Esophagus squamous epithelium (tissue), 5 donors: Measurements from ENCODE around the gene PTOV1. TPM values are rescaled to one million over a fixed set of nuclear protein-coding genes. Genes with fewer than 3 reads are reported as not detected.
A peak's percentile ranks its signal among the peaks of the same experiment; 100 is the strongest.

Experiments used
- DNase-seq: peaks from one replicate; lab custom pipeline; 2025; lab: John Stamatoyannopoulos, UW
- H3K27ac ChIP-seq, 4 donors: fragments of 200-600 bp; sonication (generic); one replicate each; pipeline ENCODE4 v1.5.1; 2016 to 2019; ENCODE audit warnings: mild to moderate bottlenecking in 1 of 4
- H3K27me3 ChIP-seq, 4 donors: fragments of 200-600 bp; sonication (generic); 1 replicate in 3 of 4; 2 replicates in 1 of 4; pipeline versions ENCODE4 v1.5.1 to v1.6.0; 2017 to 2021; ENCODE audit warnings: antibody characterized with exemption in 1 of 4
- H3K36me3 ChIP-seq, 3 donors: fragments of 200-600 bp; sonication (generic); one replicate each; pipeline ENCODE4 v1.5.1; 2016 to 2019
- H3K4me1 ChIP-seq, 3 donors: fragments of 200-600 bp; sonication (generic); one replicate each; pipeline ENCODE4 v1.5.1; 2017 to 2019
- H3K4me3 ChIP-seq, 4 donors: fragments of 200-600 bp; sonication (generic); 1 replicate in 3 of 4; 2 replicates in 1 of 4; pipeline ENCODE4 v1.5.1; 2016 to 2019; ENCODE audit warnings: mild to moderate bottlenecking in 2 of 4, moderate library complexity in 1 of 4
- H3K9me3 ChIP-seq, 3 donors: fragments of 200-600 bp; sonication (generic); one replicate each; pipeline ENCODE4 v1.5.1; 2016 to 2019
- POLR2A ChIP-seq, 4 donors: fragments of 450-650 bp; IDR thresholded peaks; one replicate each; pipeline ENCODE4 v1.6.1; 2017; ENCODE audit warnings: antibody characterized with exemption in 4 of 4, mild to moderate bottlenecking in 4 of 4, moderate library complexity in 3 of 4
- WGBS, 2 donors: methylation state at CpG; one replicate each; pipeline ENCODE4 v1.1.5; 2018; 5-methylcytosine and 5-hydroxymethylcytosine counted together
- intact Hi-C: fragments of 100-400 bp; cut with DNase I; formaldehyde crosslinking; loops from one replicate; pipeline ENCODE4 v1.15.0; 2022
- total RNA-seq, 4 donors: library from RNA; depleted of rRNA; stranded (reverse); fragments of >200 nt; gene quantifications; one replicate each; pipeline ENCODE4 v1.1.0, GENCODE V29; 2016
- TF ChIP-seq, protein P1 (sequence below), 6 experiments: fragments of 450-650 bp in 4 of 6; fragments of 200-600 bp in 2 of 6; sonication (generic) in 2 of 6; IDR thresholded peaks; one replicate each; pipeline ENCODE4 v1.5.1; 2016 to 2019; ENCODE audit warnings: antibody characterized with exemption in 6 of 6, mild to moderate bottlenecking in 4 of 6, moderate library complexity in 4 of 6
- donor health status: DM: yes; HTN: yes; CAD: no.

PTOV1 gene
- total RNA-seq, 4 donors from 2014 or later, result 31.3 to 57.0 (median 45.2) TPM

DNA sequence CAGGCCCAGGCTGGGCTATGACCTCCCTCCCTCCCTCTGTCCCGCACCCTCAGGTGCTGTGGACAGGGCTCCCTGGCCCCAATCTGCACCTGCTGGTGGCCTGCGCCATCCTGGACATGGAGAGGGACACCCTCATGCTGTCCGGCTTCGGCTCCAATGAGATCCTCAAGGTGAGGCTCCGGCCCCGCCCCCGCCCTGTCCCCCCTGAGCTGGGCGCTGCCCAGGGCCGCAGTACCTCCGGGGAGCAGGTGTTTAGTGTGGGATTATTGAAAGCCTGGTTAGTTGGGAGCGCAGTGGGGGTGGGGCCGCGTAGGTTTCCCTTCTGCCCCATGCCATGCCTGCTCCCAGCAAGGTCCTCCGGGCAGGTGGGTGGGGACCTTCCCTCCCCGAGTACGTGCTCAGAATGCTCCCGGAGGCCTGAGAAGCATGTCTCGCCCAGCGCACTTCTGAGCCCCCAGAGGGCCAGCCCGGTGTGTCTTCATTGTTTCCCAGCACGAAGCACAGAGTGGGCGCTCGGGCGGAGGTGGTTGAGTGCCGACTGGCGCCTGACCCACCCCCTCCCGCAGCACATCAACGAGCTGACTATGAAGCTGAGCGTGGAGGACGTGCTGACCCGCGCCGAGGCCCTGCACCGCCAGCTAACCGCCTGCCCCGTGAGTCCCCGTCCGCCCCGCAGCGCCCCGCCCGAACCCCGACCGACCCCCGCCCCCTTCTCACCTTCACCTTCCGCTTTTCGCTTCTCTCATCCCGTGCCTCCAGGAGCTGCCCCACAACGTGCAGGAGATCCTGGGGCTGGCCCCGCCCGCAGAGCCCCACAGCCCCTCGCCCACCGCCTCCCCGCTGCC is 36.9 kb downstream of the PTOV1 start:
- peaks cover 0 to 1% (median 0%) of the 10 kb centered on the region in 3 donors for H3K9me3 ChIP-seq
- peaks cover 20 to 58% (median 23%) of the 10 kb centered on the region in 3 donors for H3K36me3 ChIP-seq
- intact Hi-C loops, result no loop called here
- DNase-seq, result no peak
- H3K27ac ChIP-seq, result no peak overlapping the region
- TF ChIP-seq, protein P1, sequence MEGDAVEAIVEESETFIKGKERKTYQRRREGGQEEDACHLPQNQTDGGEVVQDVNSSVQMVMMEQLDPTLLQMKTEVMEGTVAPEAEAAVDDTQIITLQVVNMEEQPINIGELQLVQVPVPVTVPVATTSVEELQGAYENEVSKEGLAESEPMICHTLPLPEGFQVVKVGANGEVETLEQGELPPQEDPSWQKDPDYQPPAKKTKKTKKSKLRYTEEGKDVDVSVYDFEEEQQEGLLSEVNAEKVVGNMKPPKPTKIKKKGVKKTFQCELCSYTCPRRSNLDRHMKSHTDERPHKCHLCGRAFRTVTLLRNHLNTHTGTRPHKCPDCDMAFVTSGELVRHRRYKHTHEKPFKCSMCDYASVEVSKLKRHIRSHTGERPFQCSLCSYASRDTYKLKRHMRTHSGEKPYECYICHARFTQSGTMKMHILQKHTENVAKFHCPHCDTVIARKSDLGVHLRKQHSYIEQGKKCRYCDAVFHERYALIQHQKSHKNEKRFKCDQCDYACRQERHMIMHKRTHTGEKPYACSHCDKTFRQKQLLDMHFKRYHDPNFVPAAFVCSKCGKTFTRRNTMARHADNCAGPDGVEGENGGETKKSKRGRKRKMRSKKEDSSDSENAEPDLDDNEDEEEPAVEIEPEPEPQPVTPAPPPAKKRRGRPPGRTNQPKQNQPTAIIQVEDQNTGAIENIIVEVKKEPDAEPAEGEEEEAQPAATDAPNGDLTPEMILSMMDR (IDR thresholded peaks at IDR 0.05), result no peak
- no peak for TF ChIP-seq POLR2A (IDR thresholded peaks at IDR 0.05)
- 74 to 88% methylated on average over 19 to 21 of the region's 54 CpGs for WGBS, 2 donors
- no peak overlapping the region for H3K4me3 ChIP-seq
- H3K27me3 ChIP-seq, result peaks cover 0 to 21% (median 0%) of the 10 kb centered on the region in 4 donors
- peaks cover 10 to 31% (median 11%) of the 10 kb centered on the region in 3 donors for H3K4me1 ChIP-seq

DNA sequence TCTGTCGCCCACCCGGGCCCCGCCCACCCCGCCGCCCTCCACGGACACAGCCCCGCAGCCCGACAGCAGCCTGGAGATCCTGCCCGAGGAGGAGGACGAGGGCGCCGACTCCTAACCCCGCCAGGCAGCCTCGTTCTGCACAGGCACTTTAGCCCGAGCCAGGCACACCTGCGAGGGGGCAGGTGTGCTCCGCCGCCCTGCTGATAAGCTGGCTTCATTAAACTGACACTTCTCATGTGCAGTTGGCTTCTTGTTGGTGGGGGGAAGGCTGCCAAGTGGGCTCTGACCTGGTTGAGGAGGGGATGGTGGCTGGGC is 37.5 kb downstream of the PTOV1 start:
- no peak for DNase-seq
- Histone ChIP-seq H3K27ac (no peak overlapping the region), H3K4me1 (peaks cover 10 to 31% (median 11%) of the 10 kb centered on the region in 3 donors), H3K9me3 (no peaks in the 10 kb centered on the region), H3K4me3 (no peak overlapping the region), H3K27me3 (peaks cover 0 to 21% (median 0%) of the 10 kb centered on the region in 4 donors), H3K36me3 (peaks cover 15 to 52% (median 17%) of the 10 kb centered on the region in 3 donors)
- WGBS, 2 donors, result 100% methylated on average over 3 of the region's 18 CpGs
- intact Hi-C loops, result no loop called here
- TF ChIP-seq, protein P1 (IDR thresholded peaks at IDR 0.05), result no peak
- no peak for TF ChIP-seq POLR2A (IDR thresholded peaks at IDR 0.05)

DNA sequence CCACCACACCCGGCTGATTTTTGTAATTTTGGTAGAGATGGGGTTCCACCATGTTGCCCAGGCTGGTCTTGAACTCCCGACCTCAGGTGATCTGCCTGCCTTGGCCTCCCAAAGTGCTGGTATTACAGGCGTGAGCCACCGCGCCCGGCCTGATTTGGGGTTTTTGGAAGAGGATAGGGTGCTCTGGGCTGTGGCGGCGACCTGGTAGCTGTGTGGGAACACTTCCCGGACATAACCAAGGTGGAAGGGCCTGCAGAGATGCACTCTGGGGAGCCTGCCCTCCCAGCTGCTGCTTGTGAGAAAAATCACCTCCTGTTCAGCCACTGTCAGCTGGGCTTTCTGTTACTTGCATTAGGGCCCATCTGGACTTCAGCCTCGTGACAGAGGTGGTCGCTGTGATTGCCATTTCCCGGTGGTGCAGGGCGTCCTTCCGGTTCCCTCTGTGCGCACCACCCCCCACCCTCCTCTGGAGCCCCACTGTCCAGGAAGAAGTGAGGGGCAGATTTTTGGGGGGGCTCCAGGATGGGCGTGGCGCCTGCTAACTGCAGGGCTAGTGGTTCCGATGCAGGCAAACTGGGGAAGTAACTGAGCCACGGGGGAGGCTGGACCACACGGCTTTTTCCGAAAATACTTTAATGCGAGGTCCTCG is 38.2 kb downstream of the PTOV1 start:
- intact Hi-C loops, result no loop called here

GRCh38 chr19:49889687-49890348 is 38.9 kb downstream of the PTOV1 start:
- intact Hi-C loops, result no loop called here
- DNase-seq, result no peak
- Histone ChIP-seq H3K4me1 (peaks cover 10 to 31% (median 11%) of the 10 kb centered on the region in 3 donors), H3K4me3 (peak overlapping the region; percentile 7 to 61 (median 38)), H3K27ac (peak overlapping the region in 1 of 4 donors; percentile 27), H3K27me3 (peaks cover 0 to 21% (median 0%) of the 10 kb centered on the region in 4 donors), H3K9me3 (no peaks in the 10 kb centered on the region), H3K36me3 (peaks cover 1 to 39% (median 4%) of the 10 kb centered on the region in 3 donors)
- no peak for TF ChIP-seq POLR2A (IDR thresholded peaks at IDR 0.05)
- TF ChIP-seq, protein P1 (IDR thresholded peaks at IDR 0.05), result peak; percentile 68 to 84 (median 74)
- WGBS, 2 donors, result 30 to 73% methylated on average over 21 to 36 of the region's 71 CpGs

More for the DNA sequence above, 38.2 kb downstream of the PTOV1 start:
- no peaks in the 10 kb centered on the region for H3K9me3 ChIP-seq
- H3K27me3 ChIP-seq, result peaks cover 0 to 21% (median 0%) of the 10 kb centered on the region in 4 donors
- peaks cover 10 to 31% (median 11%) of the 10 kb centered on the region in 3 donors for H3K4me1 ChIP-seq
- 84 to 100% methylated on average over 7 to 11 of the region's 23 CpGs for WGBS, 2 donors
- no peak for TF ChIP-seq POLR2A (IDR thresholded peaks at IDR 0.05)
- TF ChIP-seq, protein P1 (IDR thresholded peaks at IDR 0.05), result no peak
- peaks cover 8 to 45% (median 10%) of the 10 kb centered on the region in 3 donors for H3K36me3 ChIP-seq
- DNase-seq, result no peak
- no peak overlapping the region for H3K27ac ChIP-seq
- no peak overlapping the region for H3K4me3 ChIP-seq
